NCI-H2227 (cell line): ENCODE measurements around the gene LMF1.

Experiments
- DNase-seq: peaks from one replicate; lab custom pipeline; 2025; ENCODE audit not compliant: unreplicated experiment; lab: John Stamatoyannopoulos, UW

LMF1 gene

DNA sequence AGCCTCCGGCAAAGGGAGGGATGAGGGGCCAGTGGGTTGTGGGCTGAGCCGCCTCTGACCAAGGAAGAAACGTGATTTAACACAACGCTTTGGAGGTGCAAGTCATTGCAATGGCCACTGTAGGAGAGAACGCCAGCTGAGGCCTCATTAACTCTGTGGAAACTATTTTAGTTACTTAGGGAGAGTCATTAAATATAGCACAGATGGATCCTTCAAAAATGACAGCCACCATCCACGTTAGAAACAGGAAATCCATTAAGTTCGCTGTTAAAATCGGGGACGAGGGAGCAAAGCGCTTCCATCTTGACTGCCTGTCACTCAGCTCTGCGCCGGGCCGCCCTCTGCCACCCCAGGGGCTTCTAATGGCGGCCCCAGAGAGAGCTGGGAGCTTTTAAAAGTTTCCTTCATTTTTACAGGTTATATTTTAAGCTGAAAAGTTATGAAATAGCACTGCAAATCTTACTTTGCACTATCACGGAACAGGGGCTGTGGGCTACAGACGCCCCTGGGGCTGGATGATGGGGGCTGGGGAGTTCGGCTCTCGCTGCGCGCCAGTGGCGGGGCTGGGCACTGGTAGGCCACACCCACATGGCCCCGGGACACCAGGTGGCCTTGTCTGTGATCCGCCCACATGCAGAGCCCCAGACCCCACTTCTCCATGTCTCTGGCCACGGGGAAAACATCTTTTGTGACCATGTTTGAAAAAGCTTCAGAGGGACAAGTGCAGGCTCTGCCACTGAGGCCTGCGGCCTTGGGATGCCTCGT is 54.6 kb downstream of the LMF1 start:
- DNase-seq, result no peak

DNA sequence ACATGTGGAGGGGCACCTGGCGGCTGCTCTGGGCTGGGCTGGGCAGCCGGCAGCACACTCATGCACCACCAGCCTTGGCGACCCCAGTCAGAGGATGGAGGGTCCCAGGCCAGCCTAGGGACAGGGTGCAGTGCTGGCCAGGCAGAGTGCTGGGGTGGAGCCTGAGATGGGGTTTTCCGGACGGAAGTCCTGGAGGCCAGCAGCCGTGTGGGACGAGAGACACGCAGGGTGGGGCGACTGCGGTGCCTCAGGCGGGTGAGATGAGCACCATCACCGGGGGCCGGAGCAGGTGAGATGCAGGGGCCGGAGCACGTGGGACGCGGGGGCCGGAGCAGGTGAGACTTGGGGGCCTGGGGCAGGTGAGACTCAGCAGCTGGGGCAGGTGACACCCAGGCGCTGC is 55.2 kb downstream of the LMF1 start:
- no peak for DNase-seq

DNA sequence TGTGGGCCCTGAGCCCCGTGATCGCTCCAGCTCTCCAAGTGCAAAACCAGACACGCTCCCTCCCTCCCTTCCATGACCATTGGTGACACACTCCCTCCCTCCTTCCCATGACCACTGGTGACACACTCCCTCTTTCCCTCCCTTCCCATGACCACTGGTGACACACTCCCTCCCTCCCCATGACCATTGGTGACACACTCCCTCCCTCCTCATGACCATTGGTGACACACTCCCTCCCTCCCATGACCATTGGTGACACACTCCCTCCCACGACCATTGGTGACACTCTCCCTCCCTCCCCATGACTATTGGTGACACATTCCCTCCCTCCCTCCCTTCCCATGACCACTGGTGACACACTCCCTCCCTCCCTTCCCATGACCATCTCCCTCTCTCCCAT is 56.3 kb downstream of the LMF1 start:
- DNase-seq, result no peak

DNA sequence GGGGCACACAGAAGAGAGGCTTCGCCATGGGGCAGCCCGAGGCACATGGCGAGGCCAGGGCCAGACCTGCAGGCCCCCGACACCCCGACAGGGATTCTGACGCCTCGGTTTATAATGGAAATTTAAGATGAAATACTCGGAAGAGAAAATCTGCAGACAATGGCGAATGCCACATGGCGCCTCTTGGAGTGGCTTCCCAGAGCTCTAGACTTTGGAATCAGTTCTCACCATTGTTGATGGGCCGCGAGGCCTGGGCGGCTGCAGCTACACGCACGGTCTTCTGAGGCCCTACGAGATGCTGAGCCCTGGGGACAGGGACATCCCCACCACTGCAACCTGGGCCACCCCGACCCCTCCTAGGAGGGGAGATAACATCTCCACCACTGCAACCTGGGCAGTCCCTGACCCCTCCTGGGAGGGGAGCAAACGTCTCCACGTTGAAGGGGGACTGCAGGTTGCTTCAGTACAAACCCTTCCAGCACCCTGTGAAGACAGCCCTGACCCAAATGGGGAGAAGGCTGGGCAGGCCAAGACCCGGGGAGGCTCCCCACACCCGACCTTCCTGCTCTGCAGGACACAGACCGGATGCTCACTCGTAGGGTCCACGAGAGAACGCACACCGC is 56.9 kb downstream of the LMF1 start:
- DNase-seq, result no peak

DNA sequence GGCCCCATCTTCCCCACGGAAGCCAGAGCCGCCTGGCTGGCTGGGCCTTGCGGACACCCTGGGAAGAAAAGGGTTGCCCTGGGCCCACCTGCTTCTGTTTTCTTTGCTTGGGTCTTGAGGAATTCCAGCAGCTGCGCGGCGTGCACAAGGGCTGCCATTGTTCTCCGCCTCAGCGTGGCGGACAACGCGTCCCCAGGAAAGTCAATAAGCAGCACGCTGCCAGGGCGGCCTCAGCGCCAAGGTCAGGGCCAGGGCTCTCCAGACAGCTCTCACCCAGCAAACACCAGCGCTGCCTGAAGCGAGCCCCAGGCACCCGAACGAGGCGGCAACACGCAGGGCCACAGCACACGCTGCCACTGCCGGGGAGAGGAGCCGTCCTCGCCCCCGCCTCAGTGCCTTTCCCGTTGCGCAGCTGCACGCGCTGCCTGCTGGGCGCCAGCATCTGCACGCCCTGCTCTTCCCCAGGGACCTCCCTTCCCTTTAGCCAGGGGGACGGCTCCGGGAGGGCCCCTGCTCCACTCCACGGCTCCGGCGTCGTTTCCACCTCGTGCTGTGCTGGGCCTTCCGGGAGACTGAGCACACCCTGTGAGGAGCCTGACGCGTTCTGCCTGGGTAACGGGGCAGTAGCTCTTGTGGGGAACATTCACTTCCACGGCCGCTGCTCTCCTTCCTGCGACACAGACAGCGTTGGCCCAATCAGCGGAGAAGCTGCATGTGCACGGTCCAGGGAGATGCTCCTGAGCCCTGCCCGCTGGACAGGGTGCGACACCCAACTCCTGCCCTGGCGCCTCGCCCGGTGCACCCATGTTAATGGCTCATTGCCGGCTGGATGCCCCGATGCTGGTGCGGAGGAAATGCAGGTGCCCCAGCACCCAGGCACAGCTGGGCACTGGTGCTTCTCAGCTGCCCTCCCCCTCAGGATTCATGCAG is 57.8 kb downstream of the LMF1 start:
- no peak for DNase-seq

DNA sequence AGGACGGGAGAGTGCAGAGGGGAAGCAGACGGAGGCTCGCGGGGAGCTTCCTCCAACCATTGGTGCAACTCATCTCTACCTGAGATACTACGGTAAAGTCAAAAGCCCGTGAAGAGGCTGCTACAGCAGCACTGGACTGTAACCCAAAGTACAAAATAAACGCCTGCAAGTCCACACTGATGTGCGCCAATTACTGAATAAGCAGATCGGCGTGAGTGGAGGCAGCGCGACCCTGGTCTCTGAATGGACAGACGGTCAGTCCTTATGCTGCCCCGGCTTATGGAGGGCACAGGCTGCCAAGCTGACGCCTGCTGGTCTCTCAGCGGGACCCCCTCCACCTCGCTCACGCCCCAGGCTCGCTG is 58.5 kb downstream of the LMF1 start:
- no peak for DNase-seq

DNA sequence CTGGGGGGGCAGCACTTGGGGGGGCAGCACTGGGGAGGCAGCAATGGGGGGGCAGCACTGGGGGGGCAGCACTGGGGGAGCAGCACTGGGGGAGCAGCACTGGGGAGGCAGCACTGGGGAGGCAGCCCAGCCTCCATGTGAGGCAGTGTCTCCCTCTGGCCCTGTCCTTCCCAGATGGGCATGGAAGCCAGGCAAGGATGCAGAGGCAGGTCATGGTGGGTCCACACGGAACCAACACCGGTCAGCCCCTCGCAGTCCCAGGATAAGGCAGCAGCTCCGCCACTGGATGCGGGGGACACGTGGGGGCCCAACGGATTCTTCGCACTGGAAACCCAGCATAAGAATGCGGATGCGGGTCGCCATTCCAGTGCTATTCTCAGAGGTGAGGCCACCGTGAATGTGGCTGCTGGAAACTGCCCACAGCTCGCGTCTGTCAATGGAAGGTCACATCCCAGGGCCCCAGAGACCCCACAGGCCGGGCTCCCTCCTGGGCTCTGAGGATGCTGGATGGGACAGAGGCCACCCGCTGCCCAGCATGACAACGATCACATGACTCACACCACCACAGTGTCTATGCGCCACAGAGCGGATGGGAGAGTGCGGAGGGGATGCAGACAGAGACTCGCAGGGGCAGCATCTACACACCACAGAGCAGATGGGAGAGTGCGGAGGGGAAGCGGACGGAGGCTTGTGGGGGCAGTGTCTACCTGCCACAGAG is 59.0 kb downstream of the LMF1 start:
- DNase-seq, result no peak

DNA sequence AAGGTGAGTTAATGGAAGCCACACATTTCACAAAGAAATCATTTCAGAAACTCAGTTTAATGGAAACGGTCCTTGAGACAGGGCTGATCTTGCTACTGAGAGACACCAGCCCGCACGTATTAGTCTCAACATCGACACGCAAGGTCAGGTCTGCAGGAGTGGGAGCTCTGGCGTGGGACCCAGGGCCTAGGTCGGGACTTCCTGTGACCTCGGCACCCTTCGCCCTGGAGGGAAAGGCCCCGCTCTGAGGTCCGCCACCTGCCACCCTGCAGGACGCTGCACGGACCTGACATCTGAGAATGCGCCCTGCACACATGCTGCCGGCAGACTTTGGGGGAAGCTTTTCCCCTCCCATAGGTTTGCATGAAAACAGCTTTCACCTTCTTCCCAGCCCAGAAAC is 59.7 kb downstream of the LMF1 start:
- no peak for DNase-seq

DNA sequence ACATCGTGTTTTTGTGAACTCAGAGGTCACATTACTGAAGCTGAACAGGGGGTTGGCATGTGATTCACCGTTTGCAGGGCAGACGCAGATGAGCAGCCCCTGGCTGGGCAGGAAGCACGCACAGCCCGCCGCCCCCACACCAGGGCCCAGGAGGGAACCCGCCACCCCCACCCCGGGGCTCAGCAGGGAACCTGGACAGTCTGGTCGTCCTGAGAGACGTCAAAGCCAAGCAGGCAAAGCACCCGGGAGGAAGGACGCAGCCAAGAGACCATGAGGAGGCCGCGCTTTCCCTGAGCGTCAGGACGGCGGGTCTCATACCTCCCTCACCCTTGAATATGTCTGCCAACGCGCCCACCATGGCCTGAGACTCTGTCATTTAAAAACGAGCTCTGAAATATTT is 60.6 kb downstream of the LMF1 start:
- no peak for DNase-seq

DNA sequence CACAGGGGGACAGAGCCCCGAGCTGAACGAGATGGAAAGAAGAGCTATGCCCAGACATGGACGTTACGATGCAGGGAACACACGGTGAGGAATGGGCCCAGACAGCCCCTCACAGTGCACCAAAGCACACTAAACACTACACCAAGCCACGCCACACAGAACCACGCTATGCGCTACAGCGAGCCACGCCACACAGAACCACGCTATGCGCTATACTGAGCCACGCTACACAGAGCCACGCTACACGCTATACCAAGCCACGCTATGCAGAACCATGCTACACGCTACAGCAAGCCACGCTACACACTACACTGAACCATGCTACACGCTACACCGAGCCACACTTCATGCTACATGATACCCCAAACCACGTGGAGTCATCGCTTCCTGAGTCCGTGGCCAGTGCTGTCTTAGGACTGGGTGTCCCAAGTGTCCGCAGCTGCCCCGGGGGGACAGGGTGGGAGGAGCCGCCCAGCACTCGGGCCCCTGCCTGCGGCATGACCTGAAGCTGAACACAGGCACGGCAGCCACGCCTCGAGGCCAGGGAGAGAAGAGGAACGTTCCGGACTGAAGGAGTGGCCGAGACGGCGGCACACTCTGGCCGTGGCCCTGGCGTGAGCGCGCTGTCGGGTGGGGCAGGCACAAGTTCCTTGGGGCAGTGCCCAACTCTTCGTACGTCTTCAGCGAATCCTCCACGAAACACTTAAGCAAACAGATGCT is 61.3 kb downstream of the LMF1 start:
- DNase-seq, result no peak

DNA sequence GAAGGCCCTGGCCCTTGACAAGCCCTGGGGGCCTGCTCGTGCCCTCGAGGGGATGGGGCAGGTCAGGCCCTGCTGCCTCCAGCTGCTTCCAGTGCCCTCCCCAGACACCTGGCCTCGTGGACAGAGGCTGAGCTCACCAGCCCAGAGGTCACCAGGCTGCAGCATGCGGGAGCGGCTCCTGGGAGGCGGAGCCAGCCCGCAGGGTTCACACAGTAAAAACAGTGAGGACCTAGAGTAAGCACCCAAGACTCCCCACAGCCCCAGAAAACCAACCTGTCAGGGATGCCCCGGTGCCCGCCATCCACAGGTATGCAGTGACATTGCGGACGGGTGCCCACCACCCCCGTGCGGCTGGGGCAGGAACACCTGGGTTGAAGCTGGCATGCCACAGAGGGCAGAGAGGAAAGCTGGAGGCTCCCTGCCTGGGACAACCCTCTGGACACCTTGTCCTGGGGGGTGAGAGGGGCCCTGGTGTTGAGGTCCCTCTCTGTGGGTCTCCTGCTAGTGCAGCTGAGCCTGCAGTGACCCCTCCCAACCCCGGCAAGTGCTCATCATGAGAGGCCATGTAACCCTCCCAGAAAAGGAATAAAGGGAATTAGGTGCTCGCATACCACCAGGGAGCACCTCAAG is 62.1 kb downstream of the LMF1 start:
- no peak for DNase-seq

DNA sequence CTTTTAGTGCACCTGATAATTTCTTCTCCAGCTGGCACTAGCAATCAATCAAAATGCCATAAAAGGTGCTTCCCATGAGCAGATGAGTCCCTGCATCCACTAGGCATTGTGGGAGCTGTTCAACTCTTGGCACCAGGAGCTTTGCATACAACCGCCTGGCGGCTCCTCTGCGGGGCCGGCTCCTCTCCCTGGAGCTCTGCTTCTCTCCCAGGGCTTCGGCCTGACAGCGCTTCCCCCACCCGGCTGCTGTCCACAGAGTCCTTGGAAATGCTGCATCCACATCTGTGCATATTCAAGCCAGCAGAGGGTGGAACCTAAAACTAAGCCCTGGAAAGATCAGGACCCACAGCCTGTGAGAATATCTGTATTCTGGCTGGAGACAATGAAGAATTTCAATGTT is 62.9 kb downstream of the LMF1 start:
- DNase-seq, result peak; percentile 95

DNA sequence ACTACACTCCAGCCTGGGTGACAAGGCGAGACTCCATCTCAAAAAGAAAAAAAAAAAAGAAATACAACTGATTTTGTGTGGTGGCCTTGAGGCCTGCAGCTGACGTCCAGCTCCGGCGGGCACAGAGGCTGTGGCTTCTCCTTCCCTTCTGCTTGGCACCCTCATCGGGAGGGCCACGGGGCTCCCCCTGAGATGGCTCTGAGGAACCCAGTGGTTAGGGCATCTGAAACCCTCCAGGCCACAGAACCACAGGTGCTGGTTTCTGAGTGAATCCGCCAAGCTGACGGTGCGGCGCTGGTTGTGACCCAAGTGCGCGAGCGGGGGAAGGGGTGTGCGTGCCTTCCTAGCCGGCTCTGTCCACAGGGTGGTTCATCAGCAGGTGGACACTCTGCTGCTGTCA is 63.4 kb downstream of the LMF1 start:
- DNase-seq, result no peak

DNA sequence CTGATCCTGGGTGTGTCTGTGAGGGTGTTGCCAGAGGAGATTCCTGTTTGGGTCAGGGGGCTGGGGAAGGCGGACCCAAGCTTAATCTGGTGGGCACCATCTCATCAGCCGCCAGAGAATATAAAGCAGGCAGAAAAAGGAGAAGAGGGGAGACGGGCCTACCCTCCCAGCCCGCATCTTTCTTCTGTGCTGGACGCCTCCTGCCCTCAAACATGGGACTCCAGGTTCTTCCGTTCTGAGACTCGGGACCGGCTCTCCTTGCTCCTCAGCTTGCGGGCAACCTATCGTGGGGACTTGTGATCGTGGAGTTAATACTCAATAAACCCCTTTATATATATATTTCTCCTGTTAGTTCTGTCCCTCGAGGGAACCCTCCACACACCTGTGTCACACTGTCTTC is 64.5 kb downstream of the LMF1 start:
- DNase-seq, result no peak

DNA sequence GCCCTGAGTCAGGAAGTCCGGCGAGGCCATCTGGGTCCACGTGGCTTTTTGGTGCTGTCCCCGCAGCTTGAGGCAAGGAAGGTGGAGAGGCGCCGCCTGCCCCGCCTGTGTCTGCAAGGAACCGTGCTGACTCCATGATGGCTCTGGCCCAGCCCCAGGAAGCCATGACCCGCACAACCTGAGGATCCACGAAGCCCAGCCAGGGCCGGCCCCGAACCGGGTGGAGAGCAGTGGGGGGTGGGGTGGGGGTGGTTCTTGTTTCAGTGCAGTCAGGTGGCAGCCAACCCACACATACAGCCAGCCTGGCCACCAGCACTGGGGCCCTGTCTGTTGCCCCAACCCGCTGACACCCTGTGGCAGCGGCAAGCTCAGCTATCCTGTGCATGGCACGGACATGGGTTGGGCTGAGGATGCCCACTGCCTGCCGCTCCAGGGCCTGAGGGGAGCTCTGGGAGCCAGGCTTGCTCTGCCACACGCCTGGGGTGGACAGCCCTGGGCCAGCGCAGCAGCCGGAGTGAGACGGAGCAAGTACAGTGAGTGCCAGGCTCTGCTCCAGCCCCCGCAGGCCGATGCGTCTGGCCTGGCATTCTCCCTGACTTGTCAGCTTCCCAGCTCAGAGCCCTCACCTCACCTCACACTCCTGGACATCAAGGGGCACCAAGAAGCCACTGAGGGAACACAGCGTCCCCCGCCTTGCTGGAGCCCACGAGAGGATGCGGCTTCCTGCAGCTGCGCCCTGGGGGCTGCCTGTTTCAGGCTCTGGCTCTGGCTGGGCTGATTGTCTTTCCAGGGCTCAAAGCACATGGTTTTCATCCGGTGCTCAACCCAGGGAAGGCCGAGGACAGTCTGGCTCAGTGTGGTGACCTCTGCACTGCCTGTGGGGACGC is 68.8 kb downstream of the LMF1 start:
- DNase-seq, result no peak

DNA sequence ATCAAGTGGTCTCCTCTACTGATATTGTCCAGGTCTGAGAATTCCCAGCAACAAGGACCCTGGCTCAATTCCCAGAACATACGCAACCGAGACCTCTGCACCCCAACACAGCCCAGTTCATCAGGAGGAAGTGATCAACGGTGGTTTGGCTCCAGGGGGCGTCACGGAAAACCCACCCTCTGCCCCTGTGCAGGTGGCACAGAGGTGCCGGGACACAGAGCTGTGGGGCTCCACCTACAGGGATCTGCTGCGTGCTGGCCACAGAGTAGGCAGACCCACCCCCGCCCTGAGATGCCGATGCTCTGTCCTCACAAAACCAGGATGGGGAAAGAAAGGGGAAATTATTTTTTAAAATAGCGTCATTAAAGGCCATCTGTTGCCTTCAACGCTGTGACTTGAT is 69.6 kb downstream of the LMF1 start:
- no peak for DNase-seq

DNA sequence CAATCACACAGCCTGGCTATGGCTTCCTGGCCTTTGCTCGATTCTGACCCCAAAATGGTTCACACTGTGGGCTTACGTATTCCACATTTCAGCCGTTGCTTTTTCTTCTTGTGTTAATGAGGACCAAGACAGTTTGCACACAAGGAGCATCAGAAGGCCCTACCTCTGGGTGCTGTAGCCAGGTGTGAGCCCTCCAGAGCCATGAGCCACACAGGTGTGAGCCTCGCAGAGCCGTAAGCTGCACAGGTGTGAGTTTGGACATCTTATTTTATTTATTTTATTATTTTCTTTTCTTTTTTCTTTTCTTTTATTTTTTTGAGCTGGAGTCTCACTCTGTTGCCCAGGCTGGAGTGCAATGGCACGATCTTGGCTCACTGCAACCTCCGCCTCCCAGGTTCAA is 70.6 kb downstream of the LMF1 start:
- DNase-seq, result no peak

DNA sequence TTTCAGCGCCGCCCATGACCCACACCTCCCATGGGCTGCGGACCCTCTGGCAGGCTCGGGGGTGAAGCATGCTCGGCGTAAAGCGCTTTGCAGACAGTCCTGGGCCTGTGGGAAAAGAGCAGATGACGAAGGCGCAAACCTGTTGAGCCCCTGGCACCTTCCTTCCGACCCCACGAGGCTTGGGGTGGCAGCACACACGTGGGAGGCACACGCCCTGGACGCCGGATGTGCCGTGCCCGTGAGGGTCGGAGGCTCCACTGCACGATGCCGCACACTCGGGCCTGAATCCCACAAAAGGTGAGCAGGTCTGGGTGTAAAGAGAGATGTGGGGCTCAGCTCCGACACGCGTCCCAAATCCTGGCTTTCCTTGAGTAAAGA is 71.1 kb downstream of the LMF1 start:
- no peak for DNase-seq
